ENCODE results near the gene ZNF143.
"Not testable (repeated sequence)": the region's sequence is repeated elsewhere in the genome, so short reads cannot be mapped to it uniquely, and the experiment has no call there.

The ZNF143 gene

DNA sequence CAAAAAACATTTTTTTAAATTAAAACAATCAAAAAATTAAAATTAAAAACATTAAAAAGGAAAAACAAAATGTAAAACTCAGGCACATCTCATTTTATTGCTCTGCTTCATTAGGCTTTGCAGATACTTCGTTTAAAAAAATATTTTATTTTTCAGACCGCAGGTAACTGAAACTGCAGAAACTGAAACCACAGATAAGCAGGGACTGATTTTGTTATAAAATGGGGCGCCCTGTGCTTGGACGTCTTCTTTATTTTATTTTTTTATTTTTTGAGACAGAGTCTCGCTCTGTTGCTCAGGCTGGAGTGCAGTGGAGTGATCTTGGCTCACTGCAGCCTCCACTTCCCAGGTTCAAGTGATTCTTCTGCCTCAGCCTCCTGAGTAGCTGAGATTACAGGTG is 88.4 kb downstream of the ZNF143 start:
- not testable (repeated sequence) for DNase-seq (ENCODE audit: low spot score)

DNA sequence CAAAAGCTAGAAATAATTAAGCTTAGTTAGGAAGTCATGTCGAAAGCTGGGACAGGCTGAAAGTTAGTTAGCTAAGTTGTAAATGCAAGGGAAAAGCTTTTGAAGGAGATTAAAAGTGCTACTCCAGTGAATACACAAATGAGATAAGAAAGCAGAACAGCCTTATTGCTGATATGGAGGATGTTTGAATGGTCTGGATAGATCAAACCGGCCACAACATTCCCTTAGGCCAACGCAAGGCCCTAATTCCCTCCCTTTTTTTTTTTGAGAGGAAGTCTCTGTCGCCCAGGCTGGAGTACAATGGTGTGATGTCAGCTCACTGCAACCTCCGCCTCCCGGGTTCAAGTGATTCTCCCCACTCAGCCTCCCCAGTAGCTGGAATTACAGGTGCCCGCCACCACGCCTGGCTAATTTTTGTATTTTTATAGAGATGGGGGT is 89.4 kb downstream of the ZNF143 start:
- no peak for DNase-seq (ENCODE audit: low spot score)

DNA sequence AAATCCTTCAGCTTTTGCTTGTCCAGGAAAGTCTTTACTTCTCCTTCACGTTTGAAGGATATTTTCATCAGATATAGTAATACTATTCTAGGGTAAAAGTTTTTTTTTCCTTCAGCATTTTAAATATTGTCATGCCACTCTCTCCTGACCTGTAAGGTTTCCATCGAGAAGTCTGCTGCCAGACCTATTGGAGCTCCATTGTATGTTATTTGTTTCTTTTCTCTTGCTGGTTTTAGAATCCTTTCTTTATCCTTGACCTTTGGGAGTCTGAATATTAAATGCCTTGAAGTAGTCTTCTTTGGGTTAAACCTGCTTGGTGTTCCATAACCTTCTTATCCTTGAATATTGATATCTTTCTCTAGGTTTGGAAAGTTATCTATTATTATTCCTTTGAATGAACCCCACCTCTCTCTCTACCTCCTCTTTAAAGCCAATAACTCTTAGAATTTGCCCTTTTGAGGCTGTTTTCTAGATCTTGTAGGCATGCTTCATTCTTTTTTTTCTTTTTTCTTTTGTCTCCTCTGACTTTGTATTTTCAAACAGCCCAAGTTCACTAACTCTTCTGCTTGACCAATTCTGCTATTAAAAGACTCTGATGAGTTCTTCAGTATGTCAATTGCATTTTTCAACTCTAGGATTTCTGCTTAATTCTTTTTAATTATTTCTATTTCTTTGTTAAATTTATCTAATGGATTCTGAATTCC is 100.6 kb downstream of the ZNF143 start:
- no peak for DNase-seq (ENCODE audit: low spot score)

DNA sequence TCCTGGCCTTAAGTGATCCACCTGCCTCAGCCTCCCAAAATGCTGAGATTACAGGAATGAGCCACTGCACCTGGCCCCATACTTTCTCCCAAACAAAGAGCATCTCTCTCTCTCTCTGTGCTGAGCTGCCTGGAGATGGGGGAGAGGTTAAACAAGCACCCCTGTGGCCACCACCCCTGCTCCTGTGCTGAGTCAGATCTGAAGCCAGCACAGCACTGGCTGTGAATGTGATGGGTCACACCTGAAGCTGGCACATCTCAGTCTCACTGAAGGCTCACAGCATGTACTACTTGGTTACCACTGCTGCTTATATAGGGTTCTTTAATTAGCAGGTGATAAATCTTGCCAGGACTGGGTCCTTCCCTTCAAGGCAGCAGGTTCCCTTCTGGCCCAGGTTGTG is 101.9 kb downstream of the ZNF143 start:
- no peak for DNase-seq (ENCODE audit: low spot score)

DNA sequence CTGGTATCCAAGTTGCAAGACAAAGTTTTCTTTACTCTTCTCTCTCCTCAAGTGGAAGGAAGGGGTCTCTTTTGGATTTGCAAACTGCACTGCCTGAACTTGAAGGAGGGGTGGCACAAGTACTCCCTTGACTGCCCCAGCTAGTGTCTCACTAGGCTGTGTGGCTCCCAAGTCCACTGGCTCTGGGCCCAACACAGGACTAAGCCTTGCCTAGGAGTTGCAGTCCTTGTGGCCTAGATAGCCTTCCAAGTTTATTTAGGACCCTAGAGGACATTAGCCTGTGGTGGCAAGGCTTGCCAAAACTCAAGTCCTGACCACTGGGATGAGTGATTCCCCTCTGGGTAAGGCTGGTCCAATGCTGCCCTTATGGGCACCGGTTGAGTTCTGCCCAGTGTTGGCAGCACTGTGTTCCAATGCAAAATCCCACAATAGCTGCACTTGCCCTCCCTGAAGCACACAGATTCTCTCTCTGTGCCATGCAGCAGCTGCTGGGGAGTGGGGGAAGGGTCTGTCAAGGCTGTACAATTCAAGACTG is 102.5 kb downstream of the ZNF143 start:
- DNase-seq (ENCODE audit: low spot score): no peak

DNA sequence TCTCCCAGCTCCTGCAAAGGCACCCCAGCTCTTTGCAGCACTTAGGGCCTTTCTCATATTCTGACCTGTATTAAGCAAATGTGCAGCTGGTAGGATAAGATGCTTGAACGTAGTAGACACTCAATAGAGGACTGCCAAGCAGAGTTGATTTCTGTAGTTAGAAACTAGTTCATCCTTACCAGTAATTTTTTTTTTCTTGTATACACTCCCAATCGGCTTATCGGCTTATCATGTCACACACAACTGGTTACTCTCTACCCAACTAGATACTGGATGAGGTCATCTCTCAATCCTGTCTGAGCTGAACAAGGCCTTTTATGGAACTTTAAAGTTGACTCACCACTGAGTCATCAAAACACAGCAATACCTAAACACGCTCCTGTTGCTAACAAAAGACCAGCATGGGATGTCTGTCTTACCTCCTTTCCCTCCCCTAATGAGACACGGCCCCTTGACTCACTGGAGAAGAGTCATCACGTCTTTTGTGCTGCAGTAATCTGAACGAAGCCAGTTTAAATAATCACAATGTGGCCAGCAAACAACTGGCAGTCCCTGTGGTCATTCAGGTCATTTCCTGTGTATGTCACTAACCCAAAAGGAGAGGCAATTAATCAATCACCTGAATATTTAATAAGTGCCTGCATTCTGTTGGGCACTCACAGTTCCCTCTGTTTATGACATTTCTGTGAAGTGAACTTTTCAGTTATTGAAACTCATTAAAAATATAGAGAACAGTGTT is 105.2 kb downstream of the ZNF143 start:
- DNase-seq (ENCODE audit: low spot score): peak; percentile 70

DNA sequence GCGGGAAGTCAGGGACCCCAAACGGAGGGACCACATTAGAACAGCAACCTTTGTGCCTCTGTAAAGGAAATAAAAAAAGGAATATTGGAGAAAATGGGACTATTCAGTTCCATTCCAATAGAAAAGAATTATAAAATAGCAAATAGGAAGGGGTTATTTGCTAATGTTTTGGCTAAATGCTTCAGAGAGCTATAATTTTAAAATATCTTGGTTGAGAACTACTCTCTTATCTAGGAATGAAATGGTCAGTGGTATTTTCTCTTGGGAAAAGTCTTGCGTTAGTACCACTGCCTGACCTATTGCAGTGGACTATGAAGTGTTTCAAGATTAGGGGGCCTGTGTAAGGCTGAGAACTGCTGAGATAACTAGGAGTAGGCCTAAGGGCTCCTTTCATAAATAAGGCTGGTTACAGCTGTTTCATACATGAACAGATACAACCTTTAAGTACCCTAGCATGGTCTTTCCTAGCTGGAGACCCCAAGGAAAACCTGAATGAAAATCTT is 105.8 kb downstream of the ZNF143 start:
- DNase-seq (ENCODE audit: low spot score): no peak

DNA sequence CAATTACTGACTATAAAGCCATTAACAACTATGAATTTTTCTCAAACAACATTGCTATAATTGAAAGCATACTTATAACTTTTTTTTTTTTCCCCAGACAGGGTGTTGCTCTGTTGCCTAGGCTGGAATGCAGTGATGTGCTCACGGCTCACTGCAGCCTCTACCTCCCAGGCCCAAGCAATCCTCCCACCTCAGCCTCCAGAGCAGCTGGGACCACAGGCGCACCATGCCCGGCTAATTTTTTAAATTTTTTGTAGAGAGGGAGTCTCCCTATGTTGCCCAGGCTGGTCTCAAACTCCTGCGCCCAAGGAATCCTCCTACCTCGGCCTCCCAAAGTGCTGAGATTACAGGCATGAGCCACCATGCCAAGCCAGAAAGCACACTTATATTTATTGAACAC is 106.6 kb downstream of the ZNF143 start:
- no peak for DNase-seq (ENCODE audit: low spot score)

DNA sequence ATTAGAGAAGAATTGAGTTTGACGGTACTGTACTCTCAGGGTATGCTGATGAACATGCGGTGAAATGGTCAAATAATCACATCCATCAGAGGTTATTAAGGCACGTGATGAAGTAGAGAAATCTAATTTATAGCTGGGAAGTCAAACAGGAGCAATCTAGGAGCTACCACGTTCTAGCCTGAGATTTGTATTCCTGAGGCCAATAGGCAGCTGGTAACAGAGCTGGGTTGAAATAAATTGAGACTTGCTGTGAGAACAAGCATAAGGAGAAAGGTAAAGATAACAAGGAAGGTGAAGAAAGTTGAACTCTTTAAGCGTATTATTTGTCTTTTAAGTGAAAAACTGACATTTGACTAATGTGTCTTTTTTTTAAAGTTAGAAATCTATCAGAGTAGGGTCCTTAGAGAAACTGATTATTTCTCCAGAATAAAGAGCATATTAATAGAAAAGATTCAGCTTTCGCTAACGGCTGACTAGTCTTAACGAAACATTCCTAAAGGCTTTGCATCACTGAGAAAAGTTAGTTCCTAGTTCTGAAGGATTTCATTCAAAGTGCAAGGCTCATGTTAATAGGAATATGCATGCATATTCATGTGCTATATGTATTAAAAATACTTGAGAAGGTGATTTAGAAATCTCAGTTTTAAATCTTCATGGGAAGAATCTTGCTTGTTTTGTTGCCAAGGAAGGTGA is 107.5 kb downstream of the ZNF143 start:
- no peak for DNase-seq (ENCODE audit: low spot score)

DNA sequence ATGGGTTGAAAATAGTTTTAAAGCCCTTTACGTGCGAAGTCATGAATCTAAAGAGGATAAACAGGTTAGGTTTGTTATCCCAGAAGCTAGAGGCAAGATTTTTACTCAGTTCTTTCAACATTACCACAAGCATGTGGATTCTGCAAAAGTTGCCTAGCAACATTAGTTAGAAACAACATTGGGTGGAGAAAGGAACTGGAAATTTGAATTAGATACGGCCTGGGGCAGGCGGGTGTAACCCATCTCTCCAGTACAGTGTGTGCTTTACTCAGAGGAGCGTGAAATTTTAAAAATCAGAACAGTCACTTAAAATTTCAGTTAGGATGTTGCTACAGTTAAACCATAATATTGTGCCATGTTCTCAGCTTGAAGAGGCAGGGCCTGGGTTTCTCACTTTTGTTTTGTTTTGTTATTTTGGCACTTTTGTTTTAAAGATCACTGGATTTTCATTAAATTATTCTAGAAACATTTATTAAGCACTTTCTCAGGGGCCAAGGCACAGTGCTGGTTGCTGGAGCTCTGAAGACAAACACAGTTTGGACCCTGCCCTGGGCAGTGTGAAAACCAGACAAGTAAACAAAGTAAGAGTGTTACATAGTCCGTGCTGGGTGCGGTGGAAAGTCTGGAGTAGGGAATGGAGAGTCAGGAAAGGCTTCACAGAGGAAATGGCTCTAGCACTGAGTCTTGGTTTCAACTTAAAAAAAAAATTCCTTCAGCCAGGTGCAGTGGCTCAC is 108.2 kb downstream of the ZNF143 start:
- DNase-seq (ENCODE audit: low spot score): peak; percentile 32

DNA sequence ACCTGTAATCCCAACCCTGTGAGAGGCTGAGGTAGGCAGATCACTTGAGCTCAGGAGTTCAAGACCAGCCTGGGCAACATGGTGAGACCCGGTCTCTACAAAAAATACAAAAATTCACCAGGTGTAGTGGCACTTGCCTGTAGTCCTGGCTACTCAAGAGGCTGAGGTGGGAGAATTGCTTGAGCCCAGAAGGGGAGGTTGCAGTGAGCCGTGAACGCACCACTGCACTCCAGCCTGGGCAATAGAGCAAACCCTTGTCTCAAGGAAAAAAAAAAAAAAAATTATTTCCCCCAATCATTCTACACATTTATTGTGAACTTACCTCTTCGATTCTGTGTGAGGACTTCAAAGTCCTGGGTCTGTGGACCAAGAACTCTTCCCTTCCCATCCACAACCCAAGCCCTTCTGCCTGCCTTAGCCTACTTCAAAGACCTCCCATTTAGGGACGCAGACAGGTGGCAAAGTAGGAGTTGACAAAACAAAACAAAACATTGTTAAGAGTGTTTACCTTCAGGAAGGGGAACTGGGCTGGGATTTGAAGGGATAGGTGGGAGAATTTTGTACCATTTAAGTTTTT is 108.9 kb downstream of the ZNF143 start:
- DNase-seq (ENCODE audit: low spot score): no peak

DNA sequence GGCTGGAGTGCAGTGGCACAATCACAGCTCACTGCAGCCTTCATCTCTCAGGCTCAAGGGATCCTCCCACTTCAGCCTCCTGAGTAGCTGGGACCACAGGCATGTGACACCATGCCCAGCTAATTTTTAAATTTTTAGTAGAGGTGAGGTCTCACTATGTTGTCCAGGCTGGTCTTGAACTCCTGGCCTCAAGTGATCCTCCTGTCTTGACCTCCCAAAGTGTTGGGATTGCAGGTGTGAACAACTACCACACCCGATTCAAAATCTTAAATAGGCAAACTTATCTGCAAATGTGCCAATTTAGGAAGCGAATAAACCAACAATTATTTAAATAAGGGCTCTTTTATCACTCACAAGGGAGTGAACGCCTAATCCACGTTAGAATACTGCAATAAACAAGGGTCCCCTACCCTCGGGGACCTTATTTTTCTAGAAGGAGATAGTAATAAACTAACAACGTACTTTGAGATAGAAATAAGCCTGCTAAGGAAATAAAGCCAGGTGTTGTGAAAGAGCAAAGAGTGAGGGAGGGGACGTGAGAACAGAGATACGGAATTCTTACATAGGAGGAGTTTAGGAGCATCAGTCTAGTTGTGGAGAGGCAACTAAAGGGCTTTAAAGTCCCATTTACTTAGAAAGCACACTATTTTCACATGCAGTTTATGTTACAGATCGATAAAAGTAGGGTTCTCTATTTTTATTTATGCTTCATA is 109.7 kb downstream of the ZNF143 start:
- no peak for DNase-seq (ENCODE audit: low spot score)

DNA sequence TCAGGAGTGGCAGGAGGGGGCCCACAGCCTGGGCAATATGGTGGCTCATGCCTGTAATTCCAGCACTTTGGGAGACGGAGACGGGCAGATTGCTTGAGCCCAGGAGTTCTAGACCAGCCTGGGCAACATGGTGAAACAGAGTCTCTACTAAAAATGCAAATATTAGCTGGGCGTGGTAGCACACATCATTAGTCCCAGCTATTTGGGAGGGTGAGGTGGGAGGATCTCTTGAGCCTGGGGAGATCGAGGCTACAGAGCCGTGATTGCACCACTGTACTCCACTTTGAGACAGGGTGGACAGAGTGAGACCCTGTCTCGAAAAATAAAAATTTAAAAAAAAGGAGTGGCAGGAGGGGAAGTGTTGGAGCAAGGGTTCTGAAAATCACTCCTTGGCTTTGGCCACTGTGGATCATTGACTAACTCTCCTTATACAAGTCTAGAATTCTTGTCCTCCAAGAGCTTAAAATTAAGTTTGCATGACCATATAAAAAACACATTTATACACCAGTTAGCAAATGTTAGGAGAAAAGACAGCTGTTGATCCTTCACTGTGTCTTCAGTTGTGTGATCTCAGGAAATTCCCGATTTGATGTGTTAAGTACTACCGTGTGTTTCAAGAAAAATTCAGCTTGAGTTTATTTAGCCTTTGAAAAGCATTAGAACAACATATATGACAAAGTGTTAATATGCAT is 110.4 kb downstream of the ZNF143 start:
- no peak for DNase-seq (ENCODE audit: low spot score)

DNA sequence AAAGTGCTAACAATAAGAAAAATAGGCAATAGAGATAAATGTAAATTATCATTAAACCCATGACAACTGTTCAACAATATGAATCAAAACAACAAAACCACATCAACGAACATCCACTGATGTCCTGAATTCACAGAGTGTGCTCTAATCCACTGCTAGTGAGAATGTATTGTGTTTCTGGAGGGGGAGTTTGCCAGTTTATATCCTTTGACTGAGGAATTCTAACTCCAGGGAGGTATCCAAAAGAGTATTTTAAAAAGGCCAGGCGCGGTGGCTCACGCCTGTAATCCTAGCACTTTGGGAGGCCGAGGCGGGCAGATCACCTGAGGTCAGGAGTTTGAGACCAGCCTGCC is 110.9 kb downstream of the ZNF143 start:
- DNase-seq (ENCODE audit: low spot score): no peak

DNA sequence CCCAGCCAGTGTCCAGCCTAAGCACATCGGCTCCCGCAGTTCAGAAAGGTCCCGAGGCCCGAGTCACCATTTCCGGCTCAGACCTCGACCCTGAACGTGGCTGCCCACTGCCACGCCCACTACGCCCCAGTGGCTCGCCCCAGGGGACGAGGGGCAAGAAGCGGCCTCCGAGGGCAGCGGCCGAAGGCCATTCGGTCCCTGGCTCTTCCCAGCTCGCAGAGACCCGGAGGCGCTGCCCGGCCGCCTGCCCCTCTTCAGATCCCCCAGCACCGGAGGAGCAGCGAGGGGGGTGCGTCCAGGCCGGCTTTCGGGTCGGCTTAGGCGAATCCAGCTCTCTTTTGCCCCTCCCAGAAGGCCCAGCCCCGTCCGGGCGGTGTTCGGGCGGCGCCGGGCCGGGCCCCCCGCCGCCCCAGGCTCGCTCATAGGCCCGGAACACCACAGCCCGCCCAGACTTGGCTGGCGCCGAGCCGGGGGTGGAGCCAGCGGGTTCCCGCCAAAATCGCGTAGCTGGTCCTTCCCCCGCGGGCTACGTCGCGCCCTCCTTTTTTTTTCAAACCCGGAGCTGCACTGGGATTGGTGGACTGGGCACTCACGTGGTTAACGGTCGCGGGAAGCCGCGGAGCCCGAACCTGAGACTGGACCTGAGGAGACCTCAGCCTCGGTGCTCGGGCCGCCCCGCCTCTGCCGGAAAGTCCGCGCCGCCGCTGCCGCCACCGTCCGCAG is 112.4 kb downstream of the ZNF143 start, which contains the start of gene WEE1:
WEE1 (plus strand) TSS at position 619 of the 723 bp plus-strand sequence. CDS start 264 bp downstream, outside the sequence.
- DNase-seq (ENCODE audit: low spot score): peak; percentile 93

DNA sequence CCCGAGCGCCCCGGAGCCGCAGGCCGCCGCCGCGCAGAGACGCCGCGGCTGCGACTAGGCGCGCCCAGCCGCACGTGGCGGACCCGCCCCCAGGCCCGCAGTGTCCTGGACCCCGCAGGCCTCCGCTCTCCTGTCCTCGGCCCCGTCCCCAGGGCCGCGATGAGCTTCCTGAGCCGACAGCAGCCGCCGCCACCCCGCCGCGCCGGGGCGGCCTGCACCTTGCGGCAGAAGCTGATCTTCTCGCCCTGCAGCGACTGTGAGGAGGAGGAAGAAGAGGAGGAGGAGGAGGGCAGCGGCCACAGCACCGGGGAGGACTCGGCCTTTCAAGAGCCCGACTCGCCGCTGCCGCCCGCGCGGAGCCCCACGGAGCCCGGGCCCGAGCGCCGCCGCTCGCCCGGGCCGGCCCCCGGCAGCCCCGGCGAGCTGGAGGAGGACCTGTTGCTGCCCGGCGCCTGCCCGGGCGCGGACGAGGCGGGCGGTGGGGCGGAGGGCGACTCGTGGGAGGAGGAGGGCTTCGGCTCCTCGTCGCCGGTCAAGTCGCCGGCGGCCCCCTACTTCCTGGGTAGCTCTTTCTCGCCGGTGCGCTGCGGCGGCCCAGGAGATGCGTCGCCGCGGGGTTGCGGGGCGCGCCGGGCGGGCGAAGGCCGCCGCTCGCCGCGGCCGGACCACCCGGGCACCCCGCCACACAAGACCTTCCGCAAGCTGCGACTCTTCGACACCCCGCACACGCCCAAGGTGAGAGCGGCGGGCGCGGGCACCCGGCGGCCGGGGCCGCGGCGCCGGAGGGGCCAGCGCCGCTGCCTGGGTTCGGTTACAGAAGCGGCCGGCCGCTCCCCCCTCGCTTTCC is 113.2 kb downstream of the ZNF143 start:
- no peak for DNase-seq (ENCODE audit: low spot score)

DNA sequence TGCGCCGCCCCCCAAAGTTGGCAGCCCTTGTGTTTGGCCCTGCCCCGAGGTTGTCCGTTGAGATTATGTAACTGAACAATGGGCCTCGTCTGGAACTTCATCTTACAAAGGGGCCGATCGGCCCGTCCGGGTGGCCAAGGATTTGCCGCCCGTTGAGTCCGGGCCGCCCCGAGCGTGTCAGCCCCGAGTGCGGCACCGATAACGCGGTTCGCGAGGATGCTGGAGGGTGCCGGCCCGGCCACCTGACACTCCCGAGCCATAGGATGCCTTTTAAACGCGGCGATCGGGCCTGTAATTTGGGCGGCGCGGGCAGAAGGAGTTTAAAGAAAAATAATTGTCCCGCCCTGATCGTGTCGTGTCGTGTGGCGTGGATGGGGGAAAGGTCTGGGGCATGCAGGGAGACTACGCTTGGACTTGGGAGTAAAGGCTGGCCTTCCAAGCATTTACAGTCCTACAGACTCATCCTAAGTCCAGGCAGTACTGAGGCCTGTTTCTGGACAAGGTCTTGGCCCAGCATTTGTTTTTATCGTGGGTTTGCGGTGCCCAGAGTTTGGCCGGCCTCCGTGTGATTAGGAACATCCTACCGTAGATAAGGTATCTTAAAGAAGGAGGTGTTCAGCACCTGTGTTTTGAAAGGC is 113.9 kb downstream of the ZNF143 start:
- DNase-seq (ENCODE audit: low spot score): no peak
